ENCODE data around the gene SEMA3C. TPM values are rescaled to one million over a fixed set of nuclear protein-coding genes. Genes with fewer than 3 reads are reported as not detected.

The SEMA3C gene
- total and polyA plus RNA-seq, 12 donors, result 2.4 to 20.5 (median 6.2) TPM

GRCh38 chr7:80885757-80886156, 33.1 kb downstream of the SEMA3C start:
- Histone ChIP-seq H3K4me3 (no peak overlapping the region), H3K27me3 (no peaks in the 10 kb centered on the region), H3K9me3 (replicated peaks in 1 of 3) (no peaks in the 10 kb centered on the region), H3K27ac (no peak overlapping the region), H3K36me3 (replicated peaks in 1 of 2) (no peaks in the 10 kb centered on the region), H3K4me1 (replicated peaks in 1 of 2) (peaks cover 3 to 17% of the 10 kb centered on the region in 2 donors)
- no peak for TF ChIP-seq CTCF (IDR thresholded peaks at IDR 0.05)
- TF ChIP-seq POLR2A (IDR thresholded peaks at IDR 0.05), result no peak
- no peak for DNase-seq
- 88 to 97% (median 93%) methylated on average over 2 of the region's 2 CpGs for WGBS, 4 donors
- intact Hi-C loops (cut with DNase I), result no loop called here

- 58 to 69% (median 64%) methylated on average over 6 of the region's 6 CpGs for whole genome bisulfite sequencing, 4 donors
- Histone ChIP-seq H3K27ac (peak overlapping the region in 1 of 5 donors; percentile 3), H3K4me3 (no peak overlapping the region), H3K27me3 (no peaks in the 10 kb centered on the region), H3K36me3 (replicated peaks in 1 of 2) (no peaks in the 10 kb centered on the region), H3K4me1 (replicated peaks in 1 of 2) (peaks cover 3 to 17% of the 10 kb centered on the region in 2 donors), H3K9me3 (replicated peaks in 1 of 3) (no peaks in the 10 kb centered on the region)
- intact Hi-C loops (cut with DNase I), result no loop called here
- no peak for DNase-seq
- TF ChIP-seq CTCF (IDR thresholded peaks at IDR 0.05), result no peak
- no peak for TF ChIP-seq POLR2A (IDR thresholded peaks at IDR 0.05)
Observed at GRCh38 chr7:80884511-80885195, 34.2 kb downstream of the SEMA3C start.

- Histone ChIP-seq H3K27me3 (no peaks in the 10 kb centered on the region), H3K4me1 (replicated peaks in 1 of 2) (peaks cover 3 to 17% of the 10 kb centered on the region in 2 donors), H3K36me3 (replicated peaks in 1 of 2) (no peaks in the 10 kb centered on the region), H3K4me3 (no peak overlapping the region), H3K27ac (peak overlapping the region in 4 of 5 donors; percentile 3 to 72 (median 35)), H3K9me3 (replicated peaks in 1 of 3) (no peaks in the 10 kb centered on the region)
- peak in 6 of 7 donors; percentile 15 to 55 (median 30) for DNase-seq
- intact Hi-C loops (cut with DNase I), result no loop called here
- TF ChIP-seq CTCF (IDR thresholded peaks at IDR 0.05) (no peak), POLR2A (IDR thresholded peaks at IDR 0.05) (no peak)
- WGBS, 4 donors, result 33 to 44% (median 36%) methylated on average over 2 of the region's 2 CpGs
Observed at GRCh38 chr7:80883154-80884025, 35.5 kb downstream of the SEMA3C start.

GRCh38 chr7:80882213-80882801, 36.5 kb downstream of the SEMA3C start:
- Histone ChIP-seq H3K4me1 (replicated peaks in 1 of 2) (peaks cover 3 to 17% of the 10 kb centered on the region in 2 donors), H3K36me3 (replicated peaks in 1 of 2) (no peaks in the 10 kb centered on the region), H3K27me3 (no peaks in the 10 kb centered on the region), H3K27ac (no peak overlapping the region), H3K4me3 (no peak overlapping the region), H3K9me3 (replicated peaks in 1 of 3) (no peaks in the 10 kb centered on the region)
- whole genome bisulfite sequencing, 4 donors, result 81 to 88% (median 83%) methylated on average over 4 of the region's 4 CpGs
- intact Hi-C loops (cut with DNase I), result no loop called here
- no peak for DNase-seq
- TF ChIP-seq CTCF (IDR thresholded peaks at IDR 0.05), result no peak
- TF ChIP-seq POLR2A (IDR thresholded peaks at IDR 0.05), result no peak
